ENCODE results near the gene TIMM22.
"Not testable (repeated sequence)": the region's sequence is repeated elsewhere in the genome, so short reads cannot be mapped to it uniquely, and the experiment has no call there.

The TIMM22 gene

GRCh38 chr17:1047177-1047878 lies 50.4 kb downstream of the TIMM22 start:
- Mint-ChIP-seq H3K27me3 (no peaks in the 10 kb centered on the region), H3K9me3 (peaks cover 6% of the 10 kb centered on the region), H3K27ac (no peak overlapping the region), H3K4me1 (no peaks in the 10 kb centered on the region), H3K36me3 (peaks cover 51% of the 10 kb centered on the region), H3K4me3 (no peak overlapping the region)
- ATAC-seq, result no peak

DNA sequence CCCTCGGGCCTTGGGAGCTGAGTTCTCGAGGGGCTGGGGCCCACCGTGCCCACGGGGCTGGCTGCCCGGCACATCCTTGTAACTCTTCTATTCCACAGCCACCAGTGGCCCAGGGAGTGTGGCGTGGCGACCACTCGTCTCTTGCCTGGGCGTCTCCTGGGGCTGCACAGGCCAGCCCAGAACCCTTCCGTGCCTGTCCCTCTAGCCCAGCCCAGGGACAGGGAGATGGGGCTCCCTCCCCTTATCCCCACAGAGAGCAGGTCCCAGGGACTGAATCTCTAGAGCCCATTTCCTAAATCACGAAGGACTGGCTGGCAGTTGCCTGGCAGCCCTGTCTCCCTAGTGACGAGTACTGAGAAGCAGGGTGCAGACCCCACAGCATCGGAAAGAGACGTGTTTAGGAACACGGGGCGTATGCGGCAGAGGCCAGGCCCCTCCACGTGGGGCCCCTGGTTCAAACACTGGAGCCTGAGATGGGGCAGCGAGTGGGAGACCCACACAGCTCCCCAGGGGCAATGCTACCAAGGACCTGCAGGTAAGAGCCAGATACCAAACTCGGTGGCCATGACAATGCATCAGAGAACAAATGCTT lies 51.0 kb downstream of the TIMM22 start:
- Mint-ChIP-seq H3K27me3 (no peaks in the 10 kb centered on the region), H3K4me3 (no peak overlapping the region), H3K4me1 (no peaks in the 10 kb centered on the region), H3K27ac (no peak overlapping the region), H3K9me3 (no peaks in the 10 kb centered on the region), H3K36me3 (peaks cover 44% of the 10 kb centered on the region)
- no peak for ATAC-seq

GRCh38 chr17:1048516-1049115 lies 51.7 kb downstream of the TIMM22 start:
- not testable (repeated sequence) for H3K9me3 Mint-ChIP-seq, H3K4me1 Mint-ChIP-seq, H3K4me3 Mint-ChIP-seq, H3K27me3 Mint-ChIP-seq, ATAC-seq, H3K27ac Mint-ChIP-seq
- peaks cover 48% of the 10 kb centered on the region for H3K36me3 Mint-ChIP-seq

DNA sequence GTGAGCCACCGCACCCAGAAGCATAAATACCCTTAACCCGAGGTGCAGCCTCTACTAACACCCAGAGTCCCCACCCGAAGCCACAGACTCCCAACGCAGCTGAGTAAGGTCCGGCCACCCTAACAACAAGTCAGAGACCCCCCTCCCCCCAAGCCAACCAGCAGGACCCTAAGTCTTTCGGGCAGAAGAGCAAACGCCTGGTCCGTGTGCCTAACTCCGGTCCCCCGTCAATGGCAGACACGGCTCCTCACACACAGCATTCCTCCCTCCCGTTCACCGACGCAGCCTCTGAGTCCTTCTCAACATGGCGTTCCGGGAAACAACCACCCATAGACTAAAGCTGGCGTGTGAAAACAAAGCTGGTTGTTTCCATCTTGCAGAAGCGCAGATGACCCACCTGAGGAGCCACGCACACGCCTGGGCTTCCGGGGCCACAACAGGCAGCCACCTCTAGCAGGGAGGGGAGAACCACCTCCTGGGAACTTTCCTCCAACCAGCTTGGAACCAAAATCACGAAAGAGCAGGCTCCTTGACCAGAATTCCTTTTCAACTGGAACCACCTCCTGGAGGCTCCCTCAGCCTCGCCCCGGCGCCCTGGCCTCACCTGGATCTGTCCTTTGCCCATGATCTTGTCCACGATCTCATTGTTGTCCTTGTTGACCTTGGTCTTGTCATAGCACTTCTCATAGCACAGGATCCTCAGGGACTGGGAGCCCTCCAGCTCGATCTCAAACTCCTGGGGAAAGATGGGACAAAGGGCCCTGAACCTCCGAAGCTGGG lies 52.7 kb downstream of the TIMM22 start:
- no peak for ATAC-seq
- Mint-ChIP-seq H3K27me3 (no peaks in the 10 kb centered on the region), H3K9me3 (no peaks in the 10 kb centered on the region), H3K4me1 (no peaks in the 10 kb centered on the region), H3K27ac (no peak overlapping the region), H3K4me3 (no peak overlapping the region), H3K36me3 (peaks cover 55% of the 10 kb centered on the region)

DNA sequence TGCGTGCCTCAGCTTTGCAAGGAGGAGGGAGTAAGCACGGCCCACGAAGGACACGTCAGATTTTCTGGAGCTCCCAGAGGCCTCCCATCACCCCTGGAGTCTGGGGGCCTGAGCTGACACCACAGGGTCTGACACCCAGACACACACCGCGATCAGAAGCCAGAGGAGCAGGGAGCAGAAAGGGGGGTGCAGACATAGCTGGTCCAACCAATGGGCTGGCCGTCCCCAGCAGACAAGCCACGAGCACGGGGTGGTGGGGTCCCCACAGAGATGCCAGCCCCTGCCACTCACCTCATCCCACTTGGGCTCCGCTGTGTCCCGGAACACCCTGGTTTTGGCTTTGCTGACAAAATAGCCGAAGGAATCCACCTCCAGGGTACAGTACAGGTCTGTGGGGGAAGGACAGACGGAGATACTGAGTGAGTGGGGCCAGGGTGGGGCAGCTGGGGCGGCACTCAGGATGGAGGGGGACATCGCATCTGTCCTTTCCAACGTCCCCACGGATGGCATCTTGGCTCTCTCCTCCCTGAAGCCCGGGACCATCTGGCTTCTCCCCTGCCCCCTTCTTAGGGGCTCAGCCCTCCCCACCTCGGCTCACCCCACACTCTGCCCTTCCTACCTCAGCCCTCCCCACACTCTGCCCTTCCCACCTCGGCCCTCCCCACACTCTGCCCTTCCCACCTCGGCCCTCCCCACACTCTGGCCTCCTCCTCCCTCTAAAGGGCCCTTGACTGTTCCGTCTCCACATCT lies 53.5 kb downstream of the TIMM22 start:
- Mint-ChIP-seq H3K27ac (no peak overlapping the region), H3K27me3 (no peaks in the 10 kb centered on the region), H3K9me3 (no peaks in the 10 kb centered on the region), H3K36me3 (peaks cover 52% of the 10 kb centered on the region), H3K4me3 (no peak overlapping the region), H3K4me1 (no peaks in the 10 kb centered on the region)
- ATAC-seq, result no peak

DNA sequence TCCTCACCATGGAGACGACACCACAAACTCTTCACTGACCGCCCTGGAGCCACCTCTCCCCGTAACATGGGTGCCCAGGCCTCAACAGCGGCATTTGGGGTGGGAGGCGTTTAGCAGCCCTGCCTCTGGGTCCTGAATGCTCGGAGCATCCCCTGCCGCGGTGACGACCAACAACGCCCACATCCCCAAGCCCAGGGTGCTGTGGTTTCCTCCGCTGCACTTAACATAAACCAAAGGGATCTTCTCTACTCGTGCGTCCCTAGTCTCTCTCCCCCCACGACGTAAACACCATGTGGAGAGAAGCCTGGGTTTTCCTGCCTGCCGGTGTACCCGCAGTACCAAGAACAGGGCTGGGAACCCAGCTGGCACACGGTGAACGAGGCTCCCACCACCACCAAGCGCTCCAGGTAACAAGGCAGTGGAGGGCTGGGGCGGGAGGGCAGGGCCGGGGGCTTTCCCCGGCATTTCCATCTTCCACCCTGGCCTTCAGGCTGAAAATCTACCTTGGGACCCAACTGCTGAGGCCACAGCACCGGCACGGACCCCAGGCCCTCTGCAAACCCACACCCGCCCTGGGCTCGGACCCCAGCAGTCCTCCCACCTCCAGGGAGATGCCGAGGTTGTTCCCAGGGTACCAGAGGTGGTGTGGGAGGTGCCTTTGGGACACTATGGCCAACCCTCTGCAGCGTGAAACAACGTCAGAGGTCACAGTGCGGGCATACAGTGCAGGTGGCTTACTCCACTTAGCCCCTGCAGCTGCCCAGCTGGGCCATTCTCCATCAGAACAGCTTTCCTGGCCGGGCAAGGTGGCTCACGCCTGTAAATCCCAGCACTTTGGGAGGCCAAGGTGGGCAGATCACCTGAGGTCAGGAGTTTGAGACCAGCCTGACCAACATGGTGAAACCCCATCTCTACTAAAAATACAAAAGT lies 54.3 kb downstream of the TIMM22 start:
- Mint-ChIP-seq H3K4me1 (no peaks in the 10 kb centered on the region), H3K9me3 (no peaks in the 10 kb centered on the region), H3K27me3 (no peaks in the 10 kb centered on the region), H3K4me3 (no peak overlapping the region), H3K36me3 (peaks cover 47% of the 10 kb centered on the region), H3K27ac (no peak overlapping the region)
- no peak for ATAC-seq
